Lower leg skin (tissue), 3 donors: ENCODE data around the gene CELF2.

Source experiments
- CTCF ChIP-seq, 3 donors: fragments of 450-650 bp; IDR thresholded peaks; one replicate each; pipeline ENCODE4 v1.5.1; 2016; ENCODE audit warnings: antibody characterized with exemption in 3 of 3, mild to moderate bottlenecking in 3 of 3, moderate library complexity in 2 of 3
- POLR2A ChIP-seq, 2 donors: fragments of 450-650 bp; IDR thresholded peaks; one replicate each; pipeline ENCODE4 v1.6.1; 2016 to 2017; ENCODE audit warnings: antibody characterized with exemption in 2 of 2, mild to moderate bottlenecking in 1 of 2, moderate library complexity in 1 of 2

GRCh38 chr10:11305825-11306593 is 288.3 kb downstream of the CELF2 start:
- TF ChIP-seq CTCF (IDR thresholded peaks at IDR 0.05) (no peak), POLR2A (IDR thresholded peaks at IDR 0.05) (no peak)
